Activated naive CD4-positive, alpha-beta T cell treated with anti-CD3 and anti-CD28 coated beads, Interleukin-2, amount 10 ng/mL, durations not matched to agents 7 days and 5 days (primary cell): ENCODE results near the gene TSEN15.
"Not testable (repeated sequence)": the region's sequence is repeated elsewhere in the genome, so short reads cannot be mapped to it uniquely, and the experiment has no call there.

Experiments
- CTCF ChIA-PET: fragments of 350-600 bp; sonication (Branson Sonifier 250); formaldehyde crosslinking; loops from one replicate; lab custom pipeline; 2021; ENCODE audit warnings: antibody characterized with exemption; lab: Charles Lee
- DNase-seq: peaks from one replicate; pipeline ENCODE4 v3.0.0-alpha.2; 2020
- H3K27ac Mint-ChIP-seq: one replicate; pipeline ENCODE4 v1.8.0; 2021; ENCODE audit warnings: mild to moderate bottlenecking, moderate library complexity, mixed read lengths
- H3K27me3 Mint-ChIP-seq: one replicate; pipeline ENCODE4 v1.8.0; 2021; ENCODE audit warnings: mild to moderate bottlenecking, mixed read lengths
- H3K36me3 Mint-ChIP-seq: one replicate; pipeline ENCODE4 v1.8.0; 2021; ENCODE audit warnings: mixed read lengths
- H3K4me1 Mint-ChIP-seq: one replicate; pipeline ENCODE4 v1.8.0; 2021; ENCODE audit warnings: mixed read lengths
- H3K4me3 Mint-ChIP-seq: one replicate; pipeline ENCODE4 v1.8.0; 2021; ENCODE audit warnings: mild to moderate bottlenecking, moderate library complexity, mixed read lengths
- H3K9me3 Mint-ChIP-seq: one replicate; pipeline ENCODE4 v1.8.0; 2021; ENCODE audit warnings: mixed read lengths

TSEN15 gene

DNA sequence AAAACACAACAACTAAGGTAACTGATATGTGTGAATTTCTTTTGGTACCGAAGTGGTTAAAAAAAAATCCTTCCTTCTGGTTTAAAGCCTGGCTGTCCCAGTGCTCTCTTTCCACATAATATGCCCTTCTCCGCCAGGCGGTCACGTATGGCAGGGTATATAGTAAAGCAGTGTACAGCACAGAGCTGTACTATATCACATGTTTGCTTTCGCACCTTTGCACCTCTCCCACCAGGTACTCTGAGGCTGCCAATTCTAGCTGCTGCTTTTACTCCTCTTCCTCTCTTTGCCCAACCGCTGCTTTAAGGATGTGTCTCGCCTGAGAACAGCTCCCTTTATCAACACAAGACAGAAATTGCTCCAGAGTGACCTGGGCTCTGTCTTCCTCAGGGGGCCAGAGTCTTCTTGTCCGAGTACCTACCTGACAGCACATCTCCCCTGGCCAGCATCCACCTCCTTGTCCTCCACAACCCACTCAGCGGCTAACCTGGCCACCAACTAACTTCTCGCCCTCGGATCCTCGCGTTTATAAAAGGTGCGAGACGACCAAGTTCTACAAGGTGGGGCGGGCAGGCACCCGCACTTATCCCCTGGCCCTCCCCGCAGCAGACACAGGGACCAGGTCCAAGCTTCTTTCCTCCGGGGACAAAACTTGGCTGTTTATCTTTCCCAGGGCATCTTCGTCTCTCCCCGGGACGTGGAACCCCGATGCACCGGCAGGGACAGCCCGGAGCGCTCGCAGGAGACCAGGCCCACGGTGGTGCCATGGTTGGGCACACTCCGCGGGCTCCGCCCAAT, 15.6 kb upstream of the TSEN15 start:
- H3K36me3 Mint-ChIP-seq, result no peaks in the 10 kb centered on the region
- no peak for DNase-seq
- peaks cover 76% of the 10 kb centered on the region for H3K27me3 Mint-ChIP-seq
- CTCF ChIA-PET, result interaction anchor here (1.5 kb wide), 1 partner anchor 13 kb away, joined by 3 read pairs; no protein-coding TSS in a partner anchor
- H3K27ac Mint-ChIP-seq, result no peak overlapping the region
- H3K9me3 Mint-ChIP-seq, result no peaks in the 10 kb centered on the region
- peak overlapping the region; percentile 53 for H3K4me3 Mint-ChIP-seq
- peaks cover 13% of the 10 kb centered on the region for H3K4me1 Mint-ChIP-seq

DNA sequence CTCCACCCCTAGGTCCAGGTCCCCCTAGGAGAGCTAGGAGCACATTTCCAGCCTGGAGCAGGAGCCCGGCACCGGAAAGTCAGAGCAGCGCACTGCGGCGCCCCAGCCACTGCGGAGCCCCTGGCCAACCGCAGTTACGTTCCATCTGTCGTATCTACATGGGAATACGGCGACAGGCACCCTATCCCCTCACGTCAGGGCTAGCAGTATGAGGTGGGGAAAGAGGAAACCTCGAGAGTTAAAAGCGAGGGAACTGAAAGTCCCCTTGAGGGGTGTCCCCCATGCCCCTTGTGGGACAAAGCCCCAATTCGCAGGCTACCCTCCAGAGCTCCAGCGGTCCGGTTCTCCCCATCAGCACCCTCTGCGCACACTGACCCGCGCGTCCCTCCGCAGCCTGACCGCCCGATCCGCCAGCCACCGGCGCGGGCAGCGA, 15.0 kb upstream of the TSEN15 start:
- Mint-ChIP-seq H3K36me3 (no peaks in the 10 kb centered on the region), H3K4me3 (peak overlapping the region; percentile 53), H3K9me3 (no peaks in the 10 kb centered on the region), H3K27me3 (peaks cover 77% of the 10 kb centered on the region), H3K4me1 (peaks cover 13% of the 10 kb centered on the region), H3K27ac (no peak overlapping the region)
- peak; percentile 23 for DNase-seq
- CTCF ChIA-PET, result interaction anchor here (1.5 kb wide), 1 partner anchor 12 kb away, joined by 3 read pairs; no protein-coding TSS in a partner anchor

DNA sequence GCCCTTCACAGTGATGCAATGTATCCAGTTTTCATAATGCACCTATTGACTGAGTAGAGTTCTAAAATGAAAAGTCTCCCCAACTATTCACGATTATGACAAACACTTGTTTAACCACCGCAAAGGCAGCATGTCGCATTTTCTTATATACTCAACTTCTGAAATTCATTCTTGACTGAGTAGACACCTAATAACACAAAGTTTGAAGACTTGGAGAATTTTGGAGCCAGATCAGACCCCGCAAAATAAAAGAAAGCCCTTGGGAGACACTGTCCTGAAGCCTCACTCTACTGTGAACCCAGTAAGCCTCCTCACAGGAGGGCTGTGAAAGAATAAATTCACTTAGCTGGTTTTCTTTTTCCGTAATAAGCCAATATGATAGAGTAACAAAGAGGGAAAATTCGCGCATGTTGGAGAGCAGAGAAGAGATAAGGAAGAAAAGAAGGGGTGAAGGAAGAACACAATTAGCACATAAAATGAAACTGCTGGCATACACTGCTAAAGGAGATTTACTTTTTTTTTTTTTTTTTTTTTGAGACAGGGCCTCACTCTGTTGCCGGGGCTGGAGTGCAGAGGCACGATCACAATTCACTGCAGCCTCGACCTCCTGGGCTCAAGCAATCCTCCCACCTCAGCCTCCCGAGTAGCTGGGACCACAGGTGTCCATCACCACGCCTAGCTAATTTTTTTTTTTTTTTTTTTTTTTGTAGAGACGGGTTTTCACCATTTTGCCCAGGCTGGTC, 13.5 kb upstream of the TSEN15 start:
- Mint-ChIP-seq H3K27me3 (peaks cover 72% of the 10 kb centered on the region), H3K9me3 (no peaks in the 10 kb centered on the region), H3K36me3 (no peaks in the 10 kb centered on the region), H3K4me3 (peak overlapping the region; percentile 50), H3K4me1 (peaks cover 13% of the 10 kb centered on the region), H3K27ac (no peak overlapping the region)
- DNase-seq, result no peak
- CTCF ChIA-PET, result no interaction called here

DNA sequence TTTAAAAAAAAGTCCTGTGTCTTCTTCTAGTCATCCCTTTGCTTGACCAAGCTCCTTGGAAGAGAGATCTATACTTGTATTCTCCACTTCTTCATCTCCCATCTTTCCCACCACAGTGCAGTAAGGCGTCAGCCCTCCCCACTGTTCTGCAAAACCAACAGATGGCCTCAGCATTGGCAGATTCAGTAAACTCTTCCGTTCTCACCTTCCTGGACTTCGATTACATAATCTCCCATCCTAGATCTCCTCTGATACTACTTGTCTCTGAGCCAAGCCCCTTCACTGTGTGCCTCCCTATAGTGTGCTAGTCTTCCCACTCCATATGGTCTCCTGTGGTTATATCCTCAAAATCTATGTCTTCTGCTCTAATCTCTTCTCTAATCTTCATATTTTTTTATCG, 12.4 kb upstream of the TSEN15 start:
- CTCF ChIA-PET, result no interaction called here
- H3K27me3 Mint-ChIP-seq, result peaks cover 60% of the 10 kb centered on the region
- no peaks in the 10 kb centered on the region for H3K36me3 Mint-ChIP-seq
- H3K27ac Mint-ChIP-seq, result no peak overlapping the region
- H3K9me3 Mint-ChIP-seq, result no peaks in the 10 kb centered on the region
- no peak for DNase-seq
- no peak overlapping the region for H3K4me3 Mint-ChIP-seq
- peaks cover 13% of the 10 kb centered on the region for H3K4me1 Mint-ChIP-seq

DNA sequence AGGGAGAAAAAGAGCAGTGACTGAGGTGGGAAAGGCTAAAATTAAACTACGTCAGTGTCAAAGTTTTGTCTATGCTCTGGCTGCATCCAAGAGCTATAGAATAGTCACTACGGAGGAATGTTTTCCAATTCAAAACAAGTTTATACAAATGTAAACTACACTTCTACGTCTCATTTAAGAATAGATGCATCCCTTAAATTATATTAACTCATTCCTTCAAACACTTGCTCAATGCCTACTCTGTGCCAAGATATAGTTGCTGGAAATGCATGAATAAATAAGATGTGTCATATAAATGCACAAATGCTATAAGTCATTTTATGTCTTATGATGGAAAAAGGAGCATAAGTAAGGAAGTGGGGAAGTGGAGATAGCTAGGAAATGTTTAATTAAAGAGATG, 9.8 kb upstream of the TSEN15 start:
- CTCF ChIA-PET, result interaction anchor here (0.5 kb wide), 1 partner anchor 387 kb away, joined by 4 read pairs; no protein-coding TSS in a partner anchor
- no peaks in the 10 kb centered on the region for H3K36me3 Mint-ChIP-seq
- no peaks in the 10 kb centered on the region for H3K9me3 Mint-ChIP-seq
- H3K4me3 Mint-ChIP-seq, result no peak overlapping the region
- no peak overlapping the region for H3K27ac Mint-ChIP-seq
- peaks cover 54% of the 10 kb centered on the region for H3K27me3 Mint-ChIP-seq
- H3K4me1 Mint-ChIP-seq, result peaks cover 5% of the 10 kb centered on the region
- DNase-seq, result no peak

DNA sequence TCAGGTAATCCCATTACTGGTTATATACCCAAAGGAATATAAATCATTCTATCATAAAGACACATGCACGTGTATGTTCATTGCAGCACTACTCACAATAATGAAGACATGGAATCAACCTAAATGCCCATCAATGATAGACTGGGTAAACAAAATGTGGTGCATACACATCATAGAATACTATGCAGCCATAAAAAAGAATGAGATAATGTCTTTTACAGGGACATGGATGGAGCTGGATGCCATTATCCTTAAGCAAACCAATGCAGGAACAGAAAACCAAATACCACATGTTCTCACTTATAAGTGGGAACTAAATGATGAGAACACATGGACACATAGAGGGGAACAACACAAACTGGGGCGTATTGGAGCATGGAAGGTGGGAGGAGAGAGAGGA, 8.2 kb upstream of the TSEN15 start:
- CTCF ChIA-PET, H3K4me1 Mint-ChIP-seq, H3K4me3 Mint-ChIP-seq, H3K27ac Mint-ChIP-seq, H3K36me3 Mint-ChIP-seq, H3K9me3 Mint-ChIP-seq, DNase-seq: not testable (repeated sequence)
- H3K27me3 Mint-ChIP-seq, result peaks cover 48% of the 10 kb centered on the region

DNA sequence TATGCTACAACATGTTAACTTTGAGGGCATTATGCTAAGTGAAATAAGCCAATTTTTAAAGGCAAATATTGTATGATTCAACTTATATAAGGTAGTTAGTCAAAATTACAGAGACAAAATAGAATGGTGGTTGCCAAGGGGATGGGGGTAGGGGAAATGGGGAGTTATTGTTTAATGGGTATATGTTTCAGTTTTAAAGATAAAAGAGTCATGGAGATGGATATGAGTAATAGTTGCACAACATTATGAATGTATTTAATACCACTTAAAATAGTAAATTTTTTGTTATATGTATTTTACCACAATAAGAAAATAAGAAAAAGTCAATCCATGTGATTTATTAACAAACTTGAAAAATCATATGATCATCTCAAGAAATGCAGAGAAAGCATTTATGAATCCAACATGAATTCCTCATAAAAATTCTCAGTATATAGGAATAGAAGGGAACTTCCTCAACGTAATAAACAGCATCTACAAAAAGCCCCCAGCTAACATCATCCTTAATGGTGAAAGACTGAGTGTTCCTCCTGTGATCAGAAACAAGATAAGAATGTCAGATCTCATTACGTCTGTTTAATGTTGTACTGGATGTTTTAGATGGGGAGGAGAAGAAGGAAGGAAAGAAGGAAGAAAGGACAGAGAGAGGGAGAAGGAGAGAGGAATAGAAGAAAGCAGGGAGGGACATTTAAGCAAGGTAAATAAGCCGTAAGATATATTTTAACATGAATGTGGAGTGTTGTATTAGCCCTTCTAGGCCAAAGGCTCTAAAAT, 6.7 kb upstream of the TSEN15 start:
- CTCF ChIA-PET, result interaction anchor here (0.7 kb wide), 1 partner anchor 91 kb away, joined by 3 read pairs; no protein-coding TSS in a partner anchor
- no peaks in the 10 kb centered on the region for H3K36me3 Mint-ChIP-seq
- no peaks in the 10 kb centered on the region for H3K4me1 Mint-ChIP-seq
- peaks cover 40% of the 10 kb centered on the region for H3K27me3 Mint-ChIP-seq
- H3K27ac Mint-ChIP-seq, result no peak overlapping the region
- H3K9me3 Mint-ChIP-seq, result no peaks in the 10 kb centered on the region
- H3K4me3 Mint-ChIP-seq, result no peak overlapping the region
- no peak for DNase-seq

DNA sequence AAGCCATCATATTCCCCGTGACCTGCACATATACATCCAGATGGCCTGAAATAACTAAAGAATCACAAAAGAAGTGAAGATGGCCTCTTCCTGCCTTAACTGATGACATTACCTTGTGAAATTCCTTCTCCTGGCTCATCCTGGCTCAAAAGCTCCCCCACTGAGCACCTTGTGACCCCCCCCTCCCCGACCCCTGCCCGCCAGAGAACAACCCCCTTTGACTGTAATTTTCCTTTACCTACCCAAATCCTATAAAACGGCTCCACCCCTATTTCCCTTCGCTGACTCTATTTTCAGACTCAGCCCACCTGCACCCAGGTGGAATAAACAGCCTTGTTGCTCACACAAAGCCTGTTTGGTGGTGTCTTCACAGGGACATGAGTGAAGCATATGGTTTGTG, 4.0 kb upstream of the TSEN15 start:
- H3K9me3 Mint-ChIP-seq, DNase-seq, H3K27ac Mint-ChIP-seq, H3K36me3 Mint-ChIP-seq, CTCF ChIA-PET, H3K4me3 Mint-ChIP-seq: not testable (repeated sequence)
- peaks cover 37% of the 10 kb centered on the region for H3K27me3 Mint-ChIP-seq
- peaks cover 18% of the 10 kb centered on the region for H3K4me1 Mint-ChIP-seq

DNA sequence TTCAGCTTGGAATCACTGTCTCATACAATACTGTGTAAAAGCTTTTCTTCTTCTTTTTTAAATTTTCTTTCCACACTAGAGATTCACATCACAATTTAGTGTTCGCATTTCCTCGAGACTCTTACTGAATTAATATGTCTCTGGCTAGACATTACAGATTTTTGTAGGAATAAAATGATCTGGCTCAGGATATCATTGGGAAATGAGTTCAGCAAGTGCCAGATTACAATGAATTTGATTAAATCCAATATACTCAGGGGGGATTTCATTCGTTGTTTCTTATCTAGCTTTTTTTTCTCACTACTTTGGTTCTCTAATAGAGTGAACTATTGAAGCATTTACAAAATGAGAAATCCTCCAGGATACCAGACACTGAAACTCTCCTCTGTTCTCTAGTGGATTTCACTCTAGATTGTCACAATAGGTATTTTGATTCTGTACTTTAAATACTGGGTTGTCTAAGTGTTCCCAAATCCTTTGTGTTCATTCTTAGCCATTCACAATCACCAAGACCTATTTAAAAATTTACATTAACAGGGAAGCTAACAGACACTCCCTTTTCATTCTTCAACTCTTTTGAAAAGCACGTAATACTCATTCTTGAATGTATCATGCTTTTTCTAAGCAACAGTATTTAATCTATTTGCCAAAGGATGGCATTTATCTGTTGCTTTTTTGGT, 2.8 kb upstream of the TSEN15 start:
- no peak overlapping the region for H3K4me3 Mint-ChIP-seq
- H3K4me1 Mint-ChIP-seq, result peaks cover 27% of the 10 kb centered on the region
- H3K27ac Mint-ChIP-seq, result no peak overlapping the region
- DNase-seq, result no peak
- peaks cover 4% of the 10 kb centered on the region for H3K36me3 Mint-ChIP-seq
- CTCF ChIA-PET, result interaction anchor here (1.1 kb wide), 1 partner anchor 13 kb away, joined by 3 read pairs; no protein-coding TSS in a partner anchor
- H3K27me3 Mint-ChIP-seq, result peaks cover 33% of the 10 kb centered on the region
- H3K9me3 Mint-ChIP-seq, result no peaks in the 10 kb centered on the region

DNA sequence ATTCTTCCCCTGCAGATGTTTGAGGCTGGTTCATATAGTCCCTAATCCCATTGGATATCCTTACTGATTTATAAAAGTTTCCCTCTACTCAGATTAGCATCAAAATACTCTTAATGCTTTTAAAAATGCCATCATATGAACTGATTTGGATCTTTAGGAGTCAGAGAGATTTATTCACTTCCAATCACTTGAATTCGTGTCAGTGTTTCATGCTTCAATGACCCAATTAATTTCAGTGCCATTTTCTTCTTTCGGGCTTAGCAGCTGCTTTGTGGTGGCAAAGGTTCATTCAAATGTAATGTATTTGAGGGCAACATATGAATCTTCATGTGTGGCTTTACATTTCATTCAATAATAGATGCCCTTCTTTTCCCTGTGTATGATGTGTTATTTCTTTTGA, 2.2 kb upstream of the TSEN15 start:
- DNase-seq, result no peak
- CTCF ChIA-PET, result interaction anchor here (1.1 kb wide), 1 partner anchor 13 kb away, joined by 3 read pairs; no protein-coding TSS in a partner anchor
- Mint-ChIP-seq H3K4me3 (no peak overlapping the region), H3K4me1 (peaks cover 32% of the 10 kb centered on the region), H3K36me3 (peaks cover 9% of the 10 kb centered on the region), H3K27ac (no peak overlapping the region), H3K9me3 (no peaks in the 10 kb centered on the region), H3K27me3 (peaks cover 33% of the 10 kb centered on the region)

DNA sequence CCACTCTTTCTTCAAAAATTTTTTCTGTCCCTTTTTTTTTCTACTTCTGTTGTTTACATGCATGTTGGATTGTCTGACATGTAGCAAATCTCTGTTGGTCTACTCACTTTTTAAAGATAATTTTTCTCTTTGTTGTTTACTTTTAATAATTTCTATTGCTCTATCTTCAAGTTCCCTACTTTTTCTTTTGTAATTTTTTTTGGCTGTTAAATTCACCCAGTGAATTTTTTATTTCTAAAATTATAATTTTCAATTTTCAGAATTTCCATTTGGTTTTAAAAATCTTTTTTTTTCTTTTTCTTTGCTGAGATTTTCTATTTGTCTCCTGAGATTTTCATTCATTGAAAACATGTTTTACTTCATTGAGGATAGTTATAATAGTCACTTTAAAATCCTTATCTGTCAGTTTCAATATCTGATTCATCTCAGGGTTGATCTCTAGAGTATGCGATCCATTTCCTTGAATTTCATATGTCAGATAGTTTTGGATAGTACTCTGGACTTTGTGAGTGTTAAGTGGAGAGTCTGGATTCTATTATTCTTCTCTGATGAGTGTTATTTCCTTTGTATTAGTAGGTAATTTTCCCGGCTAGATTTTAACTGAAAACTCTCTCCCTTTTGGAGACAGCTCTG, 1.6 kb upstream of the TSEN15 start:
- DNase-seq, result no peak
- Mint-ChIP-seq H3K9me3 (no peaks in the 10 kb centered on the region), H3K27ac (no peak overlapping the region), H3K4me1 (peaks cover 33% of the 10 kb centered on the region), H3K4me3 (peak overlapping the region; percentile 24), H3K36me3 (peaks cover 14% of the 10 kb centered on the region), H3K27me3 (peaks cover 31% of the 10 kb centered on the region)
- CTCF ChIA-PET, result interaction anchor here (0.7 to 1.7 kb wide), 2 partner anchors 95 to 415 kb away, joined by 3 to 5 read pairs; no protein-coding TSS in a partner anchor

DNA sequence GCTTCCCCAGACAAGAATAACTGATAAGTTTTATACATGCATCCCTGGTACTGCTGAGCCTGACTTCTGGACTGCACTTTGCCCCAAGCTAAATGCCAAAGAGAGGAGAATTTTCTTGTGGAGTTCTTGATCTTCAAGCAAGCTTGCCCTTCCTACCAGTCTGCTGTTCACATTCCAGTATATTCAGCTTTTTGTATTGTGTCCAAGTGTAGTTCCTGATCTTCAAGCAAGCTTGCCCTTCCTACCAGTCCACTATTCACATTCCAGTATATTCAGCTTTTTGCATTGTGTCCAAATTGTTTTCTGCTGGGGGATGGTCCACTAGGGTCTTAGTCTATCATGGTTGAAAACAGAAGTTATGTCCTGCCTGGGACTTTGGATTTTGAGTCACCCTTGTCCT, 894 bp upstream of the TSEN15 start:
- CTCF ChIA-PET, result interaction anchor here (0.7 to 1.7 kb wide), 2 partner anchors 96 to 416 kb away, joined by 3 to 5 read pairs; no protein-coding TSS in a partner anchor
- Mint-ChIP-seq H3K4me3 (peak overlapping the region; percentile 98), H3K4me1 (peaks cover 33% of the 10 kb centered on the region), H3K27ac (peak overlapping the region; percentile 98), H3K36me3 (peaks cover 17% of the 10 kb centered on the region), H3K9me3 (no peaks in the 10 kb centered on the region), H3K27me3 (peaks cover 28% of the 10 kb centered on the region)
- no peak for DNase-seq

DNA sequence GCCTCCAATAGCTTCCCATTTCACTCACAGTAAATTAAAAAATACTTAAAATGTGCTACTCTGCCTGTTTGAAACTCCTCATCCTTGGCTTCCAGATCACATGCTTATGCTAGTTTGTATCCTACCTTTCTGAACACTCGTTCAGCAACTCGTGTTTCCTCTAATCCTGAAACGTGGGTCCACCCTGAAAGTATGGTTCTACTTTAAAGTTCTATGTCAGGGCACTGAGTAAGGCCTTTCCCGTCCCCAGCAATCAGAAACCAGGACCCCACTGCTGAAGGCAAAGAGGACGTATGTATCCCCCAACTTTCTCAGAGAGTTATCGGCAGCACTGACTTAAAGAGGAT, 419 bp upstream of the TSEN15 start:
- H3K36me3 Mint-ChIP-seq, result peaks cover 17% of the 10 kb centered on the region
- CTCF ChIA-PET, result interaction anchor here (1.7 kb wide), 1 partner anchor 417 kb away, joined by 5 read pairs; no protein-coding TSS in a partner anchor
- H3K9me3 Mint-ChIP-seq, result no peaks in the 10 kb centered on the region
- H3K4me3 Mint-ChIP-seq, result peak overlapping the region; percentile 98
- peaks cover 26% of the 10 kb centered on the region for H3K27me3 Mint-ChIP-seq
- H3K4me1 Mint-ChIP-seq, result peaks cover 33% of the 10 kb centered on the region
- no peak for DNase-seq
- peak overlapping the region; percentile 98 for H3K27ac Mint-ChIP-seq
